ENCODE results near the gene KLK6. TPM values are rescaled to one million over a fixed set of nuclear protein-coding genes. Genes with fewer than 3 reads are reported as not detected.
A peak's percentile ranks its signal among the peaks of the same experiment; 100 is the strongest.

The KLK6 gene
- total RNA-seq, 1 experiment from 2014 or later, result 75.0 TPM

GRCh38 chr19:50909240-50910070, 59.9 kb downstream of the KLK6 start:
- TF ChIP-seq CTCF (conservative IDR thresholded peaks at IDR 0.05; ENCODE audit: low read depth, low read length) (no peak), EZH2phosphoT487 (IDR thresholded peaks at IDR 0.05; ENCODE audit: borderline replicate concordance, low read length) (no peak), EZH2 (IDR thresholded peaks at IDR 0.05; ENCODE audit: low read length, unreplicated experiment) (no peak)
- Histone ChIP-seq H3K36me3 (ENCODE audit: low read depth, low read length) (no peaks in the 10 kb centered on the region), H4K20me1 (ENCODE audit: low read length) (no peaks in the 10 kb centered on the region), H3K4me1 (ENCODE audit: insufficient read depth, low read length) (no peaks in the 10 kb centered on the region; the same call in 1 of the 2 replicates), H3K4me3 (ENCODE audit: low read length) (peak overlapping the region; percentile 45; the same call in 1 of the 2 replicates), H3K27me3 (ENCODE audit: low read length) (peaks cover 73% of the 10 kb centered on the region), H3K9me2 (replicated peaks; ENCODE audit: low read length) (no peaks in the 10 kb centered on the region), H3K9ac (ENCODE audit: low read length) (no peak overlapping the region), H3K9me3 (ENCODE audit: low read length) (no peaks in the 10 kb centered on the region), H3K4me2 (ENCODE audit: low read length) (peak overlapping the region; percentile 72), H3K27ac (ENCODE audit: low read length) (no peak overlapping the region), H3K79me2 (ENCODE audit: low read length) (no peaks in the 10 kb centered on the region), H3F3A (ENCODE audit: low read length, unreplicated experiment) (no peaks in the 10 kb centered on the region), H2AFZ (ENCODE audit: low read length) (peak overlapping the region; percentile 43)
- ChIA-PET CTCF (no interaction called here), POLR2A (ENCODE audit: unreplicated experiment) (no interaction called here)
- no TSS peak for BruUV-seq (replicated peaks)
- peak; percentile 75 for ATAC-seq
- intact Hi-C loops (cut with micrococcal nuclease), result no loop called here
- peak; percentile 86 for DNase-seq

Other genes with a start within 250 kb of the KLK6 start
- 0.12 and 0.47 TPM in 2 replicates for gene SHANK1, start 249.8 kb downstream of the KLK6 start, total RNA-seq (2014; rRNA removed)
- gene CLEC11A, start 246.2 kb downstream of the KLK6 start, total RNA-seq (2014; rRNA removed), result 2.3 and 2.4 TPM in 2 replicates
- gene GPR32, start 199.1 kb downstream of the KLK6 start, total RNA-seq (2014; rRNA removed), result not detected in 2 replicates
- not detected in 2 replicates for gene ACP4, start 179.2 kb downstream of the KLK6 start, total RNA-seq (2014; rRNA removed)
- gene KLK1, start 145.8 kb downstream of the KLK6 start, total RNA-seq (2014; rRNA removed), result not detected in 2 replicates
- gene KLK15, start 136.0 kb downstream of the KLK6 start, total RNA-seq (2014; rRNA removed), result 1.3 TPM in 1 of 2 replicates, not detected in the other
- gene KLK3, start 114.7 kb downstream of the KLK6 start, total RNA-seq (2014; rRNA removed), result not detected in 2 replicates
- gene KLK2, start 96.2 kb downstream of the KLK6 start, total RNA-seq (2014; rRNA removed), result not detected in 2 replicates
- gene KLK4, start 58.2 kb downstream of the KLK6 start, total RNA-seq (2014; rRNA removed), result not detected in 2 replicates
- gene KLK5, start 16.6 kb downstream of the KLK6 start, total RNA-seq (2014; rRNA removed), result 58.5 and 59.0 TPM in 2 replicates
- 0.23 and 3.6 TPM in 2 replicates for gene KLK7, start 14.3 kb upstream of the KLK6 start, total RNA-seq (2014; rRNA removed)
- gene KLK8, start 32.0 kb upstream of the KLK6 start, total RNA-seq (2014; rRNA removed), result 2.3 TPM in 1 of 2 replicates, not detected in the other
- gene KLK10, start 50.1 kb upstream of the KLK6 start, total RNA-seq (2014; rRNA removed), result 1.2 and 2.9 TPM in 2 replicates
- gene KLK11, start 57.0 kb upstream of the KLK6 start, total RNA-seq (2014; rRNA removed), result 0.23 TPM in 1 of 2 replicates, not detected in the other
- gene KLK12, start 65.4 kb upstream of the KLK6 start, total RNA-seq (2014; rRNA removed), result not detected in 2 replicates
- not detected in 2 replicates for gene KLK13, start 95.5 kb upstream of the KLK6 start, total RNA-seq (2014; rRNA removed)
- gene KLK14, start 113.3 kb upstream of the KLK6 start, total RNA-seq (2014; rRNA removed), result not detected in 2 replicates
- 29.0 and 40.8 TPM in 2 replicates for gene CTU1, start 138.8 kb upstream of the KLK6 start, total RNA-seq (2014; rRNA removed)
- not detected in 2 replicates for gene SIGLEC9, start 155.3 kb upstream of the KLK6 start, total RNA-seq (2014; rRNA removed)
- gene SIGLEC7, start 172.7 kb upstream of the KLK6 start, total RNA-seq (2014; rRNA removed), result not detected in 2 replicates

All from PC-3 (cell line).